OCI-LY3 (cell line): ENCODE measurements around the gene CBLL1.
A peak's percentile ranks its signal among the peaks of the same experiment; 100 is the strongest.

Experiments used
- EZH2phosphoT487 ChIP-seq: fragments of 200-600 bp; shearing (Covaris generic); IDR thresholded peaks from 2 replicates; pipeline ENCODE4 v1.6.1; 2018; ENCODE audit warnings: antibody characterized with exemption, mixed run types, low read depth
- TF ChIP-seq, protein P1 (sequence below): fragments of 200-600, 300-600 bp; sonication (generic); IDR thresholded peaks from 2 replicates; pipeline ENCODE4 v1.5.1; 2014; ENCODE audit warnings: antibody characterized with exemption, low read length, low read depth

GRCh38 chr7:107754642-107755041 lies 10.7 kb downstream of the CBLL1 start:
- TF ChIP-seq, protein P1, sequence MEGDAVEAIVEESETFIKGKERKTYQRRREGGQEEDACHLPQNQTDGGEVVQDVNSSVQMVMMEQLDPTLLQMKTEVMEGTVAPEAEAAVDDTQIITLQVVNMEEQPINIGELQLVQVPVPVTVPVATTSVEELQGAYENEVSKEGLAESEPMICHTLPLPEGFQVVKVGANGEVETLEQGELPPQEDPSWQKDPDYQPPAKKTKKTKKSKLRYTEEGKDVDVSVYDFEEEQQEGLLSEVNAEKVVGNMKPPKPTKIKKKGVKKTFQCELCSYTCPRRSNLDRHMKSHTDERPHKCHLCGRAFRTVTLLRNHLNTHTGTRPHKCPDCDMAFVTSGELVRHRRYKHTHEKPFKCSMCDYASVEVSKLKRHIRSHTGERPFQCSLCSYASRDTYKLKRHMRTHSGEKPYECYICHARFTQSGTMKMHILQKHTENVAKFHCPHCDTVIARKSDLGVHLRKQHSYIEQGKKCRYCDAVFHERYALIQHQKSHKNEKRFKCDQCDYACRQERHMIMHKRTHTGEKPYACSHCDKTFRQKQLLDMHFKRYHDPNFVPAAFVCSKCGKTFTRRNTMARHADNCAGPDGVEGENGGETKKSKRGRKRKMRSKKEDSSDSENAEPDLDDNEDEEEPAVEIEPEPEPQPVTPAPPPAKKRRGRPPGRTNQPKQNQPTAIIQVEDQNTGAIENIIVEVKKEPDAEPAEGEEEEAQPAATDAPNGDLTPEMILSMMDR: peak; percentile 13; the same call in 1 of the 2 replicates
- no peak for TF ChIP-seq EZH2phosphoT487
